Natural killer cell (primary cell): Measurements from ENCODE around the gene RAB5A. TPM values are rescaled to one million over a fixed set of nuclear protein-coding genes. Genes with fewer than 3 reads are reported as not detected.

Experiments
- ATAC-seq, 3 donors: fragments of 150-1000 bp in 2 of 3; fragments of 200-7000 bp in 1 of 3; cut with Tn5 transposase; 1 replicate in 1 of 3; 2 replicates in 2 of 3; pipeline ENCODE4 v1.10.0; 2021; ENCODE audit warnings: mild to moderate bottlenecking in 2 of 3, moderate library complexity in 2 of 3
- DNase-seq, 2 donors: peaks; one replicate each; pipeline versions ENCODE4 v3.0.0 to v3.0.0-alpha.2; 2013 to 2021; ENCODE audit warnings: mixed read lengths in 1 of 2
- H3K27ac ChIP-seq: one replicate; pipeline ENCODE4 v1.5.1; 2013; ENCODE audit warnings: mild to moderate bottlenecking, low read length
- H3K27me3 ChIP-seq: one replicate; pipeline ENCODE4 v1.6.1; 2013; ENCODE audit warnings: low read length; ENCODE audit not compliant: control insufficient read depth, insufficient read depth
- H3K36me3 ChIP-seq: one replicate; pipeline ENCODE4 v1.6.1; 2013; ENCODE audit warnings: low read length; ENCODE audit not compliant: control insufficient read depth, insufficient read depth
- H3K4me1 ChIP-seq: one replicate; pipeline ENCODE4 v1.6.1; 2013; ENCODE audit warnings: low read length; ENCODE audit not compliant: control insufficient read depth, insufficient read depth
- H3K4me3 ChIP-seq: one replicate; pipeline ENCODE4 v1.5.1; 2013; ENCODE audit warnings: low read length
- H3K9me3 ChIP-seq: one replicate; pipeline ENCODE4 v1.6.1; 2013; ENCODE audit warnings: low read length; ENCODE audit not compliant: control insufficient read depth, insufficient read depth
- H3K27ac Mint-ChIP-seq, 2 donors: one replicate each; pipeline ENCODE4 v1.8.0; 2022; ENCODE audit warnings: mild to moderate bottlenecking in 2 of 2, mixed read lengths in 2 of 2, moderate library complexity in 1 of 2
- H3K27me3 Mint-ChIP-seq, 2 donors: one replicate each; pipeline ENCODE4 v1.8.0; 2022; ENCODE audit warnings: low read depth in 2 of 2, mixed read lengths in 2 of 2
- H3K36me3 Mint-ChIP-seq: one replicate; pipeline ENCODE4 v1.8.0; 2022; ENCODE audit warnings: mixed read lengths
- H3K4me1 Mint-ChIP-seq, 2 donors: one replicate each; pipeline ENCODE4 v1.8.0; 2022; ENCODE audit warnings: mixed read lengths in 2 of 2
- H3K4me3 Mint-ChIP-seq: one replicate; pipeline ENCODE4 v1.8.0; 2022; ENCODE audit warnings: mild to moderate bottlenecking, moderate library complexity, mixed read lengths
- H3K9me3 Mint-ChIP-seq, 2 donors: one replicate each; pipeline ENCODE4 v1.8.0; 2022; ENCODE audit warnings: mixed read lengths in 2 of 2
- CTCF ChIP-seq: fragments of 200-600 bp; IDR thresholded peaks from one replicate; pipeline ENCODE4 v1.8.0; 2022; ENCODE audit warnings: antibody characterized with exemption
- WGBS: methylation state at CpG from one replicate; pipeline ENCODE4 v1.1.7; 2013; ENCODE audit warnings: missing lambda C conversion rate; ENCODE audit not compliant: insufficient coverage; 5-methylcytosine and 5-hydroxymethylcytosine counted together
- intact Hi-C: fragments of 100-400 bp; cut with micrococcal nuclease; formaldehyde crosslinking; loops from one replicate; pipeline ENCODE4 v1.14.2; 2022
- total RNA-seq, 4 donors: library from RNA; stranded (reverse); fragments of 120-200 nt in 1 of 4; gene quantifications; one replicate each; pipeline versions ENCODE4 v1.2.3 to v1.2.4, GENCODE V29; 2013 to 2022

RAB5A gene
- total RNA-seq, 3 donors from 2014 or later (not counting 1 experiment from before 2014, with no cell fraction given): 102 to 109 (median 102) TPM

GRCh38 chr3:19931767-19932188, 15.1 kb upstream of the RAB5A start:
- Histone ChIP-seq H3K4me1 (peaks cover 7% of the 10 kb centered on the region), H3K36me3 (no peaks in the 10 kb centered on the region), H3K27me3 (no peaks in the 10 kb centered on the region), H3K27ac (peak overlapping the region; percentile 25), H3K9me3 (no peaks in the 10 kb centered on the region), H3K4me3 (no peak overlapping the region)
- WGBS: 13% methylated on average over 1 of the region's 1 CpG
- ATAC-seq: peak in 2 of 3 donors; percentile 5 to 53
- no peak overlapping the region for H3K27ac Mint-ChIP-seq
- H3K4me3 Mint-ChIP-seq: no peak overlapping the region
- DNase-seq: no peak
- no peak for TF ChIP-seq CTCF
- peaks cover 6 to 13% of the 10 kb centered on the region in 2 donors for H3K4me1 Mint-ChIP-seq
- no peaks in the 10 kb centered on the region for H3K36me3 Mint-ChIP-seq
- peaks cover 17 to 20% of the 10 kb centered on the region in 2 donors for H3K27me3 Mint-ChIP-seq
- H3K9me3 Mint-ChIP-seq: no peaks in the 10 kb centered on the region
- intact Hi-C loops: no loop called here

- H3K27me3 ChIP-seq: no peaks in the 10 kb centered on the region
- Mint-ChIP-seq H3K27me3 (peaks cover 17% of the 10 kb centered on the region in 2 donors), H3K36me3 (no peaks in the 10 kb centered on the region), H3K9me3 (no peaks in the 10 kb centered on the region), H3K4me3 (no peak overlapping the region), H3K4me1 (peaks cover 6 to 13% of the 10 kb centered on the region in 2 donors), H3K27ac (no peak overlapping the region)
- no peak overlapping the region for H3K4me3 ChIP-seq
- ATAC-seq (no peak), DNase-seq (no peak)
- no peak overlapping the region for H3K27ac ChIP-seq
- no peak for TF ChIP-seq CTCF
- intact Hi-C loops: no loop called here
- H3K36me3 ChIP-seq: no peaks in the 10 kb centered on the region
- H3K9me3 ChIP-seq: no peaks in the 10 kb centered on the region
- WGBS: 96% methylated on average over 2 of the region's 2 CpGs
- H3K4me1 ChIP-seq: peaks cover 7% of the 10 kb centered on the region
Measured at GRCh38 chr3:19932422-19932821, 14.5 kb upstream of the RAB5A start.

- Mint-ChIP-seq H3K36me3 (no peaks in the 10 kb centered on the region), H3K27ac (no peak within 1 kb of the TSS), H3K4me1 (peaks cover 6 to 13% of the 10 kb centered on the region in 2 donors), H3K9me3 (no peaks in the 10 kb centered on the region), H3K4me3 (no peak within 1 kb of the TSS), H3K27me3 (peaks cover 17% of the 10 kb centered on the region in 2 donors)
- Histone ChIP-seq H3K4me3 (no peak within 1 kb of the TSS), H3K36me3 (no peaks in the 10 kb centered on the region), H3K27ac (no peak within 1 kb of the TSS), H3K27me3 (no peaks in the 10 kb centered on the region), H3K9me3 (no peaks in the 10 kb centered on the region), H3K4me1 (peaks cover 7% of the 10 kb centered on the region)
- no peak for DNase-seq
- TF ChIP-seq CTCF: no peak
- WGBS: 51% methylated on average over 5 of the region's 5 CpGs
- ATAC-seq: no peak
- intact Hi-C loops: no loop called here
Measured at GRCh38 chr3:19934098-19934566, 12.8 kb upstream of the RAB5A start, which contains the start of gene EFHB. Gene EFHB, minus strand, starts transcription at chr3:19934217. Its CDS starts 199 bp downstream, at chr3:19934018.
